Stimulated activated CD8-positive, alpha-beta memory T cell treated with anti-CD3 and anti-CD28 coated beads, Interleukin-12 subunit alpha, Interleukin-12 subunit beta, amount 100 ng/mL, for 24 hours (primary cell): ENCODE data around the gene MAGEL2.

Source experiments
- DNase-seq: peaks from one replicate; pipeline ENCODE4 v3.0.0-alpha.2; 2020; ENCODE audit errors: extremely low read depth

Gene MAGEL2

GRCh38 chr15:23647421-23648370 is at the start of gene MAGEL2:
Gene MAGEL2 (minus strand): TSS chr15:23647867. CDS start chr15:23647742, 125 bp downstream.
- DNase-seq = no peak

GRCh38 chr15:23695282-23695681 is 47.6 kb upstream of the MAGEL2 start:
- no peak for DNase-seq

- DNase-seq = no peak
Measured at GRCh38 chr15:23694592-23694991, 46.9 kb upstream of the MAGEL2 start.

- no peak for DNase-seq
Measured at GRCh38 chr15:23690450-23690852, 42.8 kb upstream of the MAGEL2 start.

- no peak for DNase-seq
Measured at GRCh38 chr15:23690015-23690414, 42.3 kb upstream of the MAGEL2 start.

- no peak for DNase-seq
Measured at GRCh38 chr15:23687143-23687470, 39.4 kb upstream of the MAGEL2 start, which contains the start of gene NDN. Gene NDN (minus strand): TSS chr15:23687305. CDS start chr15:23687217, 88 bp downstream.

GRCh38 chr15:23686466-23687142 is 38.9 kb upstream of the MAGEL2 start:
- DNase-seq = no peak

- no peak for DNase-seq
Measured at GRCh38 chr15:23671481-23671880, 23.8 kb upstream of the MAGEL2 start.

- no peak for DNase-seq
Measured at GRCh38 chr15:23670970-23671369, 23.3 kb upstream of the MAGEL2 start.

GRCh38 chr15:23663232-23663631 is 15.6 kb upstream of the MAGEL2 start:
- DNase-seq = no peak

GRCh38 chr15:23648920-23649515 is 1.4 kb upstream of the MAGEL2 start:
- DNase-seq = no peak

- DNase-seq = no peak
Measured at GRCh38 chr15:23647001-23647295, 719 bp downstream of the MAGEL2 start.

GRCh38 chr15:23646165-23647000 is 1.3 kb downstream of the MAGEL2 start:
- no peak for DNase-seq

- no peak for DNase-seq
Measured at GRCh38 chr15:23645371-23646164, 2.1 kb downstream of the MAGEL2 start.

GRCh38 chr15:23644829-23645228 is 2.8 kb downstream of the MAGEL2 start:
- DNase-seq = no peak

- DNase-seq = no peak
Measured at GRCh38 chr15:23642413-23643044, 5.1 kb downstream of the MAGEL2 start.

- no peak for DNase-seq
Measured at GRCh38 chr15:23634181-23634580, 13.5 kb downstream of the MAGEL2 start.

- DNase-seq = no peak
Measured at GRCh38 chr15:23629234-23629805, 18.3 kb downstream of the MAGEL2 start.

- DNase-seq = no peak
Measured at GRCh38 chr15:23628612-23629233, 18.9 kb downstream of the MAGEL2 start.

GRCh38 chr15:23616536-23616935 is 31.1 kb downstream of the MAGEL2 start:
- no peak for DNase-seq
